GM18951 (cell line): ENCODE results near the gene USP48.
"Not testable (repeated sequence)": the region's sequence is repeated elsewhere in the genome, so short reads cannot be mapped to it uniquely, and the experiment has no call there.

Experiments used
- POLR2A ChIP-seq: IDR thresholded peaks from 4 replicates; pipeline ENCODE4 v1.6.1; 2011; ENCODE audit warnings: mild to moderate bottlenecking; ENCODE audit not compliant: insufficient read length, insufficient read depth; ENCODE audit errors: extremely low read depth
- in situ Hi-C: fragments of 300-500 bp; cut with MboI; formaldehyde crosslinking; loops from one replicate; pipeline ENCODE4 v1.12.0; 2022; ENCODE audit warnings: low sequenced_read_pairs, mixed read lengths, inconsistent platforms; ENCODE audit not compliant: unreplicated experiment

The USP48 gene

GRCh38 chr1:21770201-21770600 lies 12.7 kb downstream of the USP48 start:
- in situ Hi-C loops: no loop called here
- no peak for TF ChIP-seq POLR2A

- in situ Hi-C loops: not testable (repeated sequence)
These were observed 15.8 kb downstream of the USP48 start for GRCh38 chr1:21767106-21767505.

GRCh38 chr1:21766210-21766609 lies 16.7 kb downstream of the USP48 start:
- no peak for TF ChIP-seq POLR2A
- in situ Hi-C loops: no loop called here

- no peak for TF ChIP-seq POLR2A
These were observed 18.1 kb downstream of the USP48 start for GRCh38 chr1:21764615-21765423.

GRCh38 chr1:21763694-21764419 lies 19.1 kb downstream of the USP48 start:
- in situ Hi-C loops: no loop called here

More at GRCh38 chr1:21764615-21765423, 18.1 kb downstream of the USP48 start:
- in situ Hi-C loops: no loop called here

GRCh38 chr1:21763236-21763635 lies 19.7 kb downstream of the USP48 start:
- in situ Hi-C loops: no loop called here
- TF ChIP-seq POLR2A: no peak

More at GRCh38 chr1:21763694-21764419, 19.1 kb downstream of the USP48 start:
- TF ChIP-seq POLR2A: no peak

- in situ Hi-C loops: no loop called here
- no peak for TF ChIP-seq POLR2A
These were observed 20.9 kb downstream of the USP48 start for GRCh38 chr1:21762022-21762404.

GRCh38 chr1:21761052-21761451 lies 21.9 kb downstream of the USP48 start:
- in situ Hi-C loops: no loop called here
- TF ChIP-seq POLR2A: no peak

GRCh38 chr1:21759818-21760217 lies 23.1 kb downstream of the USP48 start:
- TF ChIP-seq POLR2A: no peak
- in situ Hi-C loops: no loop called here

- in situ Hi-C loops: no loop called here
- no peak for TF ChIP-seq POLR2A
These were observed 23.8 kb downstream of the USP48 start for GRCh38 chr1:21759182-21759581.

- in situ Hi-C loops: no loop called here
- TF ChIP-seq POLR2A: no peak
These were observed 24.3 kb downstream of the USP48 start for GRCh38 chr1:21758614-21759013.

- in situ Hi-C loops: no loop called here
- no peak for TF ChIP-seq POLR2A
These were observed 26.4 kb downstream of the USP48 start for GRCh38 chr1:21756393-21757089.

GRCh38 chr1:21755067-21755466 lies 27.9 kb downstream of the USP48 start:
- TF ChIP-seq POLR2A: no peak
- in situ Hi-C loops: no loop called here
